HG03354 (cell line): ENCODE measurements around the gene ZSWIM3.
"Not testable (repeated sequence)": the region's sequence is repeated elsewhere in the genome, so short reads cannot be mapped to it uniquely, and the experiment has no call there.

Experiments used
- ATAC-seq: cut with Tn5 transposase; IDR thresholded peaks from one replicate; pipeline ENCODE4 v1.9.1; 2021; ENCODE audit warnings: mild to moderate bottlenecking; ENCODE audit not compliant: unreplicated experiment, poor library complexity, severe bottlenecking

The ZSWIM3 gene

GRCh38 chr20:45853484-45853883 is 3.9 kb upstream of the ZSWIM3 start:
- ATAC-seq: no peak

GRCh38 chr20:45857882-45858216 is 435 bp downstream of the ZSWIM3 start:
- peak; percentile 24 for ATAC-seq

- ATAC-seq: no peak
Observed at GRCh38 chr20:45859916-45860315, 2.5 kb downstream of the ZSWIM3 start.

GRCh38 chr20:45860560-45861220 is 3.3 kb downstream of the ZSWIM3 start:
- no peak for ATAC-seq

- ATAC-seq: no peak
Observed at GRCh38 chr20:45861221-45862075, 4.0 kb downstream of the ZSWIM3 start.

- no peak for ATAC-seq
Observed at GRCh38 chr20:45863543-45864470, 6.4 kb downstream of the ZSWIM3 start.

GRCh38 chr20:45866454-45866853 is 9.0 kb downstream of the ZSWIM3 start:
- ATAC-seq: no peak

GRCh38 chr20:45867136-45867818 is 9.9 kb downstream of the ZSWIM3 start:
- ATAC-seq: no peak

- ATAC-seq: no peak
Observed at GRCh38 chr20:45867819-45868176, 10.4 kb downstream of the ZSWIM3 start.

GRCh38 chr20:45872626-45873025 is 15.2 kb downstream of the ZSWIM3 start:
- ATAC-seq: no peak

- ATAC-seq: no peak
Observed at GRCh38 chr20:45873409-45874103, 16.1 kb downstream of the ZSWIM3 start.

- not testable (repeated sequence) for ATAC-seq
Observed at GRCh38 chr20:45874104-45874481, 16.7 kb downstream of the ZSWIM3 start.

- no peak for ATAC-seq
Observed at GRCh38 chr20:45874576-45874975, 17.2 kb downstream of the ZSWIM3 start.

GRCh38 chr20:45878076-45878761 is 20.8 kb downstream of the ZSWIM3 start:
- ATAC-seq: no peak

GRCh38 chr20:45880988-45881788 is 23.8 kb downstream of the ZSWIM3 start, which contains the start of gene ZSWIM1:
Gene ZSWIM1, plus strand, starts transcription at chr20:45881227. Its CDS starts 1,366 bp downstream, at chr20:45882593.
- ATAC-seq: peak; percentile 99

GRCh38 chr20:45882469-45883099 is 25.2 kb downstream of the ZSWIM3 start:
- ATAC-seq: no peak

- no peak for ATAC-seq
Observed at GRCh38 chr20:45883100-45883469, 25.7 kb downstream of the ZSWIM3 start.
